HepG2 (cell line): ENCODE data around the gene VAMP2. TPM values are rescaled to one million over a fixed set of nuclear protein-coding genes. Genes with fewer than 3 reads are reported as not detected.

ENCODE experiments used
- ATF4 ChIP-seq, 2 experiments: fragments of 450-650 bp in 1 of 2; sonication (generic) in 1 of 2; formaldehyde crosslinking; IDR thresholded peaks; 2 replicates each; pipeline versions ENCODE4 v1.5.0 to v1.8.0; 2020 to 2022; ENCODE audit warnings: mild to moderate bottlenecking in 1 of 2, missing genetic modification reagents in 1 of 2
- ELK4 ChIP-seq: sonication (generic); formaldehyde crosslinking; IDR thresholded peaks from 2 replicates; pipeline ENCODE4 v1.9.0; 2021; ENCODE audit warnings: missing genetic modification reagents, borderline replicate concordance
- HBP1 ChIP-seq: IDR thresholded peaks from 2 replicates; pipeline ENCODE4 v1.6.1; 2016; ENCODE audit warnings: low read depth, control low read depth
- MAF1 ChIP-seq: sonication (generic); formaldehyde crosslinking; IDR thresholded peaks from 2 replicates; pipeline ENCODE4 v1.5.0; 2020; ENCODE audit warnings: missing genetic modification reagents, borderline replicate concordance
- MEIS1 ChIP-seq: sonication (generic); formaldehyde crosslinking; IDR thresholded peaks from 2 replicates; pipeline ENCODE4 v1.9.0; 2021; ENCODE audit warnings: mild to moderate bottlenecking, missing genetic modification reagents, moderate library complexity, borderline replicate concordance
- PAX8 ChIP-seq: sonication (generic); formaldehyde crosslinking; IDR thresholded peaks from 2 replicates; pipeline ENCODE4 v1.8.0; 2022; ENCODE audit warnings: mild to moderate bottlenecking, missing genetic modification reagents, borderline replicate concordance
- U2AF2 ChIP-seq: fragments of 200-400 bp; formaldehyde crosslinking; IDR thresholded peaks from 2 replicates; pipeline ENCODE4 v1.6.1; 2017; ENCODE audit warnings: low read depth, mild to moderate bottlenecking, low read length
- ZBTB20 ChIP-seq: sonication (generic); formaldehyde crosslinking; IDR thresholded peaks from 2 replicates; pipeline ENCODE4 v1.8.1; 2023; ENCODE audit warnings: missing genetic modification reagents, low read depth, mild to moderate bottlenecking, borderline replicate concordance
- ZBTB7B ChIP-seq: sonication (generic); formaldehyde crosslinking; IDR thresholded peaks from 2 replicates; pipeline ENCODE4 v1.4.0; 2020; ENCODE audit warnings: missing genetic modification reagents
- ZNF207 ChIP-seq: fragments of 450-650 bp; IDR thresholded peaks from 2 replicates; pipeline ENCODE4 v1.6.1; 2016; ENCODE audit warnings: antibody characterized with exemption, borderline replicate concordance
- ZNF224 ChIP-seq: sonication (generic); formaldehyde crosslinking; IDR thresholded peaks from 2 replicates; pipeline ENCODE4 v1.5.0; 2020; ENCODE audit warnings: mild to moderate bottlenecking, missing genetic modification reagents
- ZNF263 ChIP-seq: sonication (generic); formaldehyde crosslinking; IDR thresholded peaks from 2 replicates; pipeline ENCODE4 v1.4.0; 2020; ENCODE audit warnings: missing genetic modification reagents
- ZNF3 ChIP-seq: IDR thresholded peaks from 2 replicates; pipeline ENCODE4 v1.7.0; 2017; ENCODE audit warnings: inconsistent platforms
- ZNF337 ChIP-seq: sonication (generic); formaldehyde crosslinking; IDR thresholded peaks from 2 replicates; pipeline ENCODE4 v1.5.1; 2020; ENCODE audit warnings: missing genetic modification reagents, low read depth, mild to moderate bottlenecking, borderline replicate concordance
- ZNF451 ChIP-seq: sonication (generic); formaldehyde crosslinking; IDR thresholded peaks from 2 replicates; pipeline ENCODE4 v1.5.0; 2020; ENCODE audit warnings: mild to moderate bottlenecking, missing genetic modification reagents
- ZNF496 ChIP-seq: sonication (generic); formaldehyde crosslinking; IDR thresholded peaks from 2 replicates; pipeline ENCODE4 v1.8.1; 2023; ENCODE audit warnings: mild to moderate bottlenecking, moderate library complexity, missing genetic modification reagents; ENCODE audit not compliant: insufficient replicate concordance
- ZNF614 ChIP-seq: IDR thresholded peaks from 2 replicates; pipeline ENCODE4 v1.6.1; 2018; ENCODE audit warnings: missing biosample characterization, missing genetic modification reagents, inconsistent platforms, borderline replicate concordance
- ZNF616 ChIP-seq: sonication (generic); formaldehyde crosslinking; IDR thresholded peaks from 2 replicates; pipeline ENCODE4 v1.5.0; 2020; ENCODE audit warnings: low read depth, mild to moderate bottlenecking, missing genetic modification reagents
- ZSCAN30 ChIP-seq: sonication (generic); formaldehyde crosslinking; IDR thresholded peaks from 2 replicates; pipeline ENCODE4 v1.5.0; 2020; ENCODE audit warnings: mild to moderate bottlenecking, missing genetic modification reagents
- polyA plus RNA-seq, 8 experiments: library from polyadenylated mRNA; depleted of rRNA in 3 of 8; stranded (reverse) in 7 of 8; unstranded in 1 of 8; fragments of >200 nt; fragmentation: Illumina TruSeq in 4 of 8; extraction: Trizol in 4 of 8; gene quantifications; 2 replicates each; pipeline versions ENCODE4 v1.2.1 to v1.2.3, GENCODE V29; 2011 to 2016; ENCODE audit warnings: low read depth in 4 of 8, missing spikeins in 1 of 8, mixed read lengths in 1 of 8; ENCODE audit not compliant: insufficient read depth in 1 of 8
- total RNA-seq, 5 experiments: library from RNA; depleted of rRNA; stranded (reverse); fragments of >200 nt; fragmentation: Illumina TruSeq; extraction: Trizol; gene quantifications; 2 replicates each; pipeline ENCODE4 v1.2.3, GENCODE V29; 2016; ENCODE audit warnings: low read depth in 1 of 5
- TF ChIP-seq, protein P1 (sequence below): sonication (generic); formaldehyde crosslinking; IDR thresholded peaks from 2 replicates; pipeline ENCODE4 v1.8.1; 2023; ENCODE audit warnings: mild to moderate bottlenecking, moderate library complexity, missing genetic modification reagents
- TF ChIP-seq, protein P2 (sequence below): sonication (generic); formaldehyde crosslinking; IDR thresholded peaks from 2 replicates; pipeline ENCODE4 v1.5.0; 2020; ENCODE audit warnings: mild to moderate bottlenecking, missing genetic modification reagents

The VAMP2 gene
- total and polyA plus RNA-seq, 2 of the 13 experiments (the other 11 are each of a cell fraction or from before 2014, with no cell fraction given), result 3.9 to 17.2 TPM

GRCh38 chr17:8163978-8164814 lies 1.4 kb upstream of the VAMP2 start (continued):
- TF ChIP-seq ZNF337, result no peak
- no peak for TF ChIP-seq ZNF496 (CRISPR knock-in tag)
- TF ChIP-seq, protein P1, sequence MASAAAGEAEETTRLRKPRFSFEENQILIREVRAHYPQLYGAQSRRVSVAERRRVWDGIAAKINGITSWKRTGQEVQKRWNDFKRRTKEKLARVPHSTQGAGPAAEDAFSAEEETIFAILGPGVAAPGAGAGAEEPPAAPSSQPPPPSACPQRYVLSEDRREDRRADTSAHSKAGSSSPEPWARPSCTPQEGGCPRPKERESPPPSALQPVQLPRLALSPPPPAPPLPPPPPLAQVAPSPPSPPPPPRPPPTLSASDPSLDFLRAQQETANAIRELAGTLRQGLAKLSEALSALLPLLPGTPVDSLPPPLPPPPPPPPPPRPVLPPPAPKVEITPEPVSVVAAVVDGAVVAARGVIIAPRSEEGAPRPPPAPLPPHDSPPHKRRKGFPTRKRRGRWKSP (CRISPR knock-in tag), result peak; percentile 22; the same call in 1 of the 2 replicates
- TF ChIP-seq U2AF2, result no peak
- TF ChIP-seq ZBTB7B (CRISPR knock-in tag), result peak; percentile 71
- TF ChIP-seq ELK4 (CRISPR knock-in tag), result no peak
- TF ChIP-seq ATF4 (CRISPR knock-in tag; IDR thresholded peaks at IDR 0.05), result no peak
- no peak for TF ChIP-seq PAX8
- TF ChIP-seq ZBTB20 (CRISPR knock-in tag), result no peak
- TF ChIP-seq ZNF616, result no peak
- no peak for TF ChIP-seq ZNF263 (CRISPR knock-in tag)
- no peak for TF ChIP-seq ZNF451 (CRISPR knock-in tag)
- 0 out of 2 replicates have a peak, but pooled peaks have one; percentile 5 for TF ChIP-seq MEIS1
- TF ChIP-seq HBP1 (CRISPR knock-in tag), result no peak
- TF ChIP-seq ZNF614 (CRISPR knock-in tag), result no peak
- TF ChIP-seq MAF1, result no peak
- TF ChIP-seq ZSCAN30, result no peak
- TF ChIP-seq, protein P2, sequence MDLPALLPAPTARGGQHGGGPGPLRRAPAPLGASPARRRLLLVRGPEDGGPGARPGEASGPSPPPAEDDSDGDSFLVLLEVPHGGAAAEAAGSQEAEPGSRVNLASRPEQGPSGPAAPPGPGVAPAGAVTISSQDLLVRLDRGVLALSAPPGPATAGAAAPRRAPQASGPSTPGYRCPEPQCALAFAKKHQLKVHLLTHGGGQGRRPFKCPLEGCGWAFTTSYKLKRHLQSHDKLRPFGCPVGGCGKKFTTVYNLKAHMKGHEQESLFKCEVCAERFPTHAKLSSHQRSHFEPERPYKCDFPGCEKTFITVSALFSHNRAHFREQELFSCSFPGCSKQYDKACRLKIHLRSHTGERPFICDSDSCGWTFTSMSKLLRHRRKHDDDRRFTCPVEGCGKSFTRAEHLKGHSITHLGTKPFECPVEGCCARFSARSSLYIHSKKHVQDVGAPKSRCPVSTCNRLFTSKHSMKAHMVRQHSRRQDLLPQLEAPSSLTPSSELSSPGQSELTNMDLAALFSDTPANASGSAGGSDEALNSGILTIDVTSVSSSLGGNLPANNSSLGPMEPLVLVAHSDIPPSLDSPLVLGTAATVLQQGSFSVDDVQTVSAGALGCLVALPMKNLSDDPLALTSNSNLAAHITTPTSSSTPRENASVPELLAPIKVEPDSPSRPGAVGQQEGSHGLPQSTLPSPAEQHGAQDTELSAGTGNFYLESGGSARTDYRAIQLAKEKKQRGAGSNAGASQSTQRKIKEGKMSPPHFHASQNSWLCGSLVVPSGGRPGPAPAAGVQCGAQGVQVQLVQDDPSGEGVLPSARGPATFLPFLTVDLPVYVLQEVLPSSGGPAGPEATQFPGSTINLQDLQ, result no peak
- TF ChIP-seq ZNF224 (CRISPR knock-in tag), result no peak
- TF ChIP-seq ZNF207, result no peak
- TF ChIP-seq ZNF3 (CRISPR knock-in tag), result no peak
